ENCODE data around the gene CXXC1. TPM values are rescaled to one million over a fixed set of nuclear protein-coding genes. Genes with fewer than 3 reads are reported as not detected.

Gene CXXC1
- total and polyA plus RNA-seq, 2 donors (not counting 3 experiments of a cell fraction or from before 2014, with no cell fraction given): 64.4 to 128 TPM

- Histone ChIP-seq H3K27me3 (ENCODE audit: control insufficient read depth in 2 of 2, insufficient read depth in 2 of 2, low read length in 2 of 2) (no peaks in the 10 kb centered on the region), H3K4me3 (replicated peaks in 1 of 3; ENCODE audit: insufficient read depth in 1 of 3, low read depth in 1 of 3, low read length in 3 of 3) (peak overlapping the region in 2 of 3 experiments; percentile 53 to 89), H3K9me3 (replicated peaks; ENCODE audit: control insufficient read depth, insufficient read depth, low read length) (no peaks in the 10 kb centered on the region), H3K9ac (replicated peaks; ENCODE audit: extremely low read depth, insufficient read depth, low read length) (peak overlapping the region; percentile 42), H4K20me1 (replicated peaks; ENCODE audit: control insufficient read depth, extremely low read depth, insufficient read depth, low read length) (no peaks in the 10 kb centered on the region), H2AFZ (ENCODE audit: low read depth, low read length) (peak overlapping the region; percentile 71), H3K9me1 (replicated peaks; ENCODE audit: control insufficient read depth, extremely low read depth, insufficient read depth, low read length) (no peaks in the 10 kb centered on the region), H3K4me2 (ENCODE audit: insufficient read depth, low read length) (peak overlapping the region; percentile 50), H3K27ac (ENCODE audit: insufficient read depth, low read depth, low read length) (peak overlapping the region; percentile 27), H3K4me1 (ENCODE audit: control insufficient read depth, extremely low read depth, insufficient read depth, low read length) (peaks cover 29% of the 10 kb centered on the region), H3K36me3 (ENCODE audit: control insufficient read depth in 2 of 2, extremely low read depth in 1 of 2, insufficient read depth in 2 of 2, low read length in 2 of 2) (peaks cover under 1 to 26% of the 10 kb centered on the region in 2 experiments), H3K79me2 (ENCODE audit: control insufficient read depth, insufficient read depth, low read length) (peaks cover 37% of the 10 kb centered on the region)
- BruUV-seq (replicated peaks): no TSS peak
- POLR2A ChIA-PET: interaction anchor here (1.1 kb wide), 2 partner anchors 13 to 15 kb away, joined by 4 to 5 read pairs; no protein-coding TSS in a partner anchor
- DNase-seq (ENCODE audit: low read depth, low spot score): no peak
- intact Hi-C loops (cut with micrococcal nuclease): loop anchor here (1.0 to 5.0 kb wide), 4 partner anchors 14 to 915 kb away; partner anchors contain the start of genes MEX3C, RPL17 and SKA1
- dilution Hi-C loops (cut with MboI; ENCODE audit: extremely low pct_ligation_motif_present, low sequenced_read_pairs): no loop called here
- TF ChIP-seq MAX (IDR thresholded peaks at IDR 0.05; ENCODE audit: insufficient read depth, insufficient read length): no peak
- TF ChIP-seq POLR2A (IDR thresholded peaks at IDR 0.05; ENCODE audit: low read depth, low read length): no peak
- no peak for TF ChIP-seq JUN (IDR thresholded peaks at IDR 0.05; ENCODE audit: borderline replicate concordance, insufficient read depth, insufficient read length, low read depth)
- no peak for TF ChIP-seq GATA2 (IDR thresholded peaks at IDR 0.05; ENCODE audit: insufficient read depth, insufficient read length, low read depth, low read length)
- TF ChIP-seq EZH2 (IDR thresholded peaks at IDR 0.05; ENCODE audit: borderline replicate concordance, low read depth, low read length, severe bottlenecking): no peak
- no peak for TF ChIP-seq FOS (IDR thresholded peaks at IDR 0.05; ENCODE audit: borderline replicate concordance, insufficient read depth, low read length)
- TF ChIP-seq, protein P1, sequence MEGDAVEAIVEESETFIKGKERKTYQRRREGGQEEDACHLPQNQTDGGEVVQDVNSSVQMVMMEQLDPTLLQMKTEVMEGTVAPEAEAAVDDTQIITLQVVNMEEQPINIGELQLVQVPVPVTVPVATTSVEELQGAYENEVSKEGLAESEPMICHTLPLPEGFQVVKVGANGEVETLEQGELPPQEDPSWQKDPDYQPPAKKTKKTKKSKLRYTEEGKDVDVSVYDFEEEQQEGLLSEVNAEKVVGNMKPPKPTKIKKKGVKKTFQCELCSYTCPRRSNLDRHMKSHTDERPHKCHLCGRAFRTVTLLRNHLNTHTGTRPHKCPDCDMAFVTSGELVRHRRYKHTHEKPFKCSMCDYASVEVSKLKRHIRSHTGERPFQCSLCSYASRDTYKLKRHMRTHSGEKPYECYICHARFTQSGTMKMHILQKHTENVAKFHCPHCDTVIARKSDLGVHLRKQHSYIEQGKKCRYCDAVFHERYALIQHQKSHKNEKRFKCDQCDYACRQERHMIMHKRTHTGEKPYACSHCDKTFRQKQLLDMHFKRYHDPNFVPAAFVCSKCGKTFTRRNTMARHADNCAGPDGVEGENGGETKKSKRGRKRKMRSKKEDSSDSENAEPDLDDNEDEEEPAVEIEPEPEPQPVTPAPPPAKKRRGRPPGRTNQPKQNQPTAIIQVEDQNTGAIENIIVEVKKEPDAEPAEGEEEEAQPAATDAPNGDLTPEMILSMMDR (IDR thresholded peaks at IDR 0.05; ENCODE audit: extremely low read depth in 1 of 2, insufficient read depth in 1 of 2, low read depth in 1 of 2, low read length in 2 of 2): no peak
- TF ChIP-seq MYC (IDR thresholded peaks at IDR 0.05; ENCODE audit: low read depth, low read length): no peak
- no peak for TF ChIP-seq POLR2AphosphoS5 (IDR thresholded peaks at IDR 0.05; ENCODE audit: insufficient read depth, low read depth, low read length)
- no peak for FAIRE-seq
- CTCF ChIA-PET: interaction anchor here (0.6 to 2.7 kb wide), 7 partner anchors 10 to 771 kb away, joined by 3 to 44 read pairs (median 4); partner anchors contain the start of gene CFAP53
Measured at GRCh38 chr18:50281972-50282520, 5.4 kb downstream of the CXXC1 start.

All from endothelial cell of umbilical vein (primary cell).